Measurements from ENCODE around the gene HGF. TPM values are rescaled to one million over a fixed set of nuclear protein-coding genes. Genes with fewer than 3 reads are reported as not detected.

The HGF gene
- total RNA-seq, 2 experiments from 2014 or later: not detected

DNA sequence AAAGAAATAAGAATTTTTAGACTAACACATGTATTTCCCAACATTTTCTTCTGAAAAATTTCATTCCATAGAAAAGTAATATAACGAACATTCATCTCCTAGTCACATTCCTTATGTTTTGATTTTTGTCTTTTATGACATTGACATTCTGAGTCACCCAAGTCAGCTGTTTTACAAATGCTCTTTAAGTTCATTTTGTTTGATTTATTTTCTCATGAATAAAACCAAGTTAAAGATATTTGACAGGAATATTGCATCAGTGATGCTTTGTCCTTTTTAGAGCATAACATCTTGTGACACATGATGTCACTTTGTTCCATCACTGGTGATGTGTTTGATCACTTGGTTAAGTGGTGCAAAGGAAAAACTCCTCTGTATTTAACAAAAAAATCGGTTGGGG lies 48.4 kb downstream of the HGF start:
- no TSS peak for BruUV-seq (replicated peaks)
- intact Hi-C loops (cut with micrococcal nuclease; ENCODE audit: unreplicated experiment): no loop called here
- Histone ChIP-seq H4K20me1 (ENCODE audit: insufficient read depth, low read length) (no peaks in the 10 kb centered on the region), H3K4me2 (ENCODE audit: low read length) (no peak overlapping the region), H2AFZ (ENCODE audit: low read length) (no peak overlapping the region), H3K4me3 (ENCODE audit: low read depth, low read length, poor library complexity, severe bottlenecking) (no peak overlapping the region), H3K36me3 (ENCODE audit: insufficient read depth, low read length) (no peaks in the 10 kb centered on the region), H3K4me1 (ENCODE audit: insufficient read depth, low read length, poor library complexity, severe bottlenecking) (no peaks in the 10 kb centered on the region), H3K9me2 (ENCODE audit: insufficient read depth, low read length) (no peaks in the 10 kb centered on the region), H3K79me2 (ENCODE audit: insufficient read depth, low read depth, low read length) (no peaks in the 10 kb centered on the region), H3K27ac (ENCODE audit: low read depth, low read length, poor library complexity, severe bottlenecking) (no peak overlapping the region), H3K9me3 (ENCODE audit: low read length) (no peaks in the 10 kb centered on the region)
- ChIA-PET CTCF (ENCODE audit: unreplicated experiment) (no interaction called here), POLR2A (no interaction called here)
- DNase-seq (ENCODE audit: low spot score): no peak
- TF ChIP-seq EZH2phosphoT487 (IDR thresholded peaks at IDR 0.05; ENCODE audit: borderline replicate concordance, low read depth, low read length): no peak
- TF ChIP-seq, protein P1, sequence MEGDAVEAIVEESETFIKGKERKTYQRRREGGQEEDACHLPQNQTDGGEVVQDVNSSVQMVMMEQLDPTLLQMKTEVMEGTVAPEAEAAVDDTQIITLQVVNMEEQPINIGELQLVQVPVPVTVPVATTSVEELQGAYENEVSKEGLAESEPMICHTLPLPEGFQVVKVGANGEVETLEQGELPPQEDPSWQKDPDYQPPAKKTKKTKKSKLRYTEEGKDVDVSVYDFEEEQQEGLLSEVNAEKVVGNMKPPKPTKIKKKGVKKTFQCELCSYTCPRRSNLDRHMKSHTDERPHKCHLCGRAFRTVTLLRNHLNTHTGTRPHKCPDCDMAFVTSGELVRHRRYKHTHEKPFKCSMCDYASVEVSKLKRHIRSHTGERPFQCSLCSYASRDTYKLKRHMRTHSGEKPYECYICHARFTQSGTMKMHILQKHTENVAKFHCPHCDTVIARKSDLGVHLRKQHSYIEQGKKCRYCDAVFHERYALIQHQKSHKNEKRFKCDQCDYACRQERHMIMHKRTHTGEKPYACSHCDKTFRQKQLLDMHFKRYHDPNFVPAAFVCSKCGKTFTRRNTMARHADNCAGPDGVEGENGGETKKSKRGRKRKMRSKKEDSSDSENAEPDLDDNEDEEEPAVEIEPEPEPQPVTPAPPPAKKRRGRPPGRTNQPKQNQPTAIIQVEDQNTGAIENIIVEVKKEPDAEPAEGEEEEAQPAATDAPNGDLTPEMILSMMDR (conservative IDR thresholded peaks at IDR 0.05; ENCODE audit: low read length): no peak

DNA sequence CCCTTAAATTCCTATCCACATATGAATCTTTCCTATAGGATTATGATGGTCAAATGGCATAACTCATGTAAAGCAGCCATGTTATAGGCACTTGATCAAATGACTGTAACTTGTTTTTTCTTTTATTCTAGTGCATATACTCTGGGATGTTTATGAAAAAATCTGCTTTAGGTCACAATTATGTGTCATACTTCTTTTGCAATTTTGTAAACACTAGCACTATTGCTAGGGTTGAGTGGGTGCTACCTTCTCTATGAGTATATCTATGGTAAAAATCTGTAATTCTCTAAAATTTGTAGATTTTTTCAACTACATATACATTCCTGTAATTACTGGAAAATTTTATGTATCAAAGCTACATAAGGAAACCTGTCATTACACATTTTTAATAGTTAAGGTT lies 50.0 kb downstream of the HGF start:
- Histone ChIP-seq H2AFZ (ENCODE audit: low read length) (no peak overlapping the region), H3K4me3 (ENCODE audit: low read depth, low read length, poor library complexity, severe bottlenecking) (no peak overlapping the region), H3K9me3 (ENCODE audit: low read length) (no peaks in the 10 kb centered on the region), H3K4me1 (ENCODE audit: insufficient read depth, low read length, poor library complexity, severe bottlenecking) (no peaks in the 10 kb centered on the region), H3K79me2 (ENCODE audit: insufficient read depth, low read depth, low read length) (no peaks in the 10 kb centered on the region), H3K36me3 (ENCODE audit: insufficient read depth, low read length) (no peaks in the 10 kb centered on the region), H3K4me2 (ENCODE audit: low read length) (no peak overlapping the region), H3K27ac (ENCODE audit: low read depth, low read length, poor library complexity, severe bottlenecking) (no peak overlapping the region), H4K20me1 (ENCODE audit: insufficient read depth, low read length) (no peaks in the 10 kb centered on the region), H3K9me2 (ENCODE audit: insufficient read depth, low read length) (no peaks in the 10 kb centered on the region)
- intact Hi-C loops (cut with micrococcal nuclease; ENCODE audit: unreplicated experiment): no loop called here
- POLR2A ChIA-PET: no interaction called here
- TF ChIP-seq, protein P1 (conservative IDR thresholded peaks at IDR 0.05; ENCODE audit: low read length): no peak
- no peak for TF ChIP-seq EZH2phosphoT487 (IDR thresholded peaks at IDR 0.05; ENCODE audit: borderline replicate concordance, low read depth, low read length)
- no TSS peak for BruUV-seq (replicated peaks)
- CTCF ChIA-PET (ENCODE audit: unreplicated experiment): no interaction called here
- DNase-seq (ENCODE audit: low spot score): no peak

DNA sequence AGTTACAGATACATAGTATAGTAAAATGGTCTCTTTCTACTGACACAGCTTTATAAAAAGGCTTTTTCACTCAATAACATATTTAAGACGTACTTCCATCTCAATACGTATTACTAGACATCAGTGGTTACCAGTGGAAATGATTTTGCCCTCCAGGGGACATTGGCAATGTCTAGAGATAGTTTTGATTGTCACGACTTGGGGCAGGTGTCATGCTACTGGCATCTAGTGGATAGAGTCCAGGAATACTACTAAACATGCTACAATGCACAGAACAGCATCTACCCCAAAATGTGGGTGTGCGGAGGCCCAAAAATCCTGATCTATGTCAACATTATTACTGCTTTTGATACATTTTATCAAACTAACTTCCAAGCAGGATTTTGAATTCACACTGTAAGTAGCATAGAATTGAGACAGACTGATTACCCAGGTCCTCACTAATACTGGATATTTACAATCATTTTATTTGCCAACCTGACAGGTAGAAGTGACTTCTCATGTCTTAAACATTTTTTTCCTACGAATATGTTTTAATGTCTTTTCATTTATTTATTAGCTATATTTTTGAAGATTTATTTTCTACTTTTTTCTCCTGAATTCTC lies 53.8 kb downstream of the HGF start:
- TF ChIP-seq, protein P1 (conservative IDR thresholded peaks at IDR 0.05; ENCODE audit: low read length): 0 out of 2 replicates have a peak, but pooled peaks have one; percentile 27
- TF ChIP-seq EZH2phosphoT487 (IDR thresholded peaks at IDR 0.05; ENCODE audit: borderline replicate concordance, low read depth, low read length): no peak
- Histone ChIP-seq H3K27ac (ENCODE audit: low read depth, low read length, poor library complexity, severe bottlenecking) (no peak overlapping the region), H3K9me3 (ENCODE audit: low read length) (no peaks in the 10 kb centered on the region), H3K36me3 (ENCODE audit: insufficient read depth, low read length) (no peaks in the 10 kb centered on the region), H3K4me3 (ENCODE audit: low read depth, low read length, poor library complexity, severe bottlenecking) (no peak overlapping the region), H3K4me1 (ENCODE audit: insufficient read depth, low read length, poor library complexity, severe bottlenecking) (no peaks in the 10 kb centered on the region), H2AFZ (ENCODE audit: low read length) (no peak overlapping the region), H3K9me2 (ENCODE audit: insufficient read depth, low read length) (no peaks in the 10 kb centered on the region), H3K79me2 (ENCODE audit: insufficient read depth, low read depth, low read length) (no peaks in the 10 kb centered on the region), H4K20me1 (ENCODE audit: insufficient read depth, low read length) (no peaks in the 10 kb centered on the region), H3K4me2 (ENCODE audit: low read length) (no peak overlapping the region)
- no peak for DNase-seq (ENCODE audit: low spot score)
- BruUV-seq (replicated peaks): no TSS peak
- intact Hi-C loops (cut with micrococcal nuclease; ENCODE audit: unreplicated experiment): no loop called here
- CTCF ChIA-PET (ENCODE audit: unreplicated experiment): no interaction called here
- POLR2A ChIA-PET: interaction anchor here (0.8 kb wide), 1 partner anchor 15 kb away, joined by 3 read pairs; no protein-coding TSS in a partner anchor
